ENCODE results near the gene C17orf75. TPM values are rescaled to one million over a fixed set of nuclear protein-coding genes. Genes with fewer than 3 reads are reported as not detected.

Gene C17orf75
- total and polyA plus RNA-seq, 9 donors = 13.4 to 23.8 (median 22.6) TPM

- intact Hi-C loops (cut with DNase I) = no loop called here
- Histone ChIP-seq H3K4me3 (no peak overlapping the region), H3K27me3 (no peaks in the 10 kb centered on the region), H3K4me1 (ENCODE audit: insufficient read depth) (no peaks in the 10 kb centered on the region), H3K9me3 (no peaks in the 10 kb centered on the region), H3K36me3 (no peaks in the 10 kb centered on the region), H3K27ac (no peak overlapping the region)
- WGBS, 3 donors = 90 to 96% (median 94%) methylated on average over 10 of the region's 10 CpGs
- no peak for DNase-seq
- no peak for TF ChIP-seq CTCF (IDR thresholded peaks at IDR 0.05)
- TF ChIP-seq EP300 (IDR thresholded peaks at IDR 0.05) = no peak
- TF ChIP-seq POLR2A (IDR thresholded peaks at IDR 0.05) = no peak
Measured at GRCh38 chr17:32287804-32288511, 54.0 kb downstream of the C17orf75 start.

- Histone ChIP-seq H3K4me1 (ENCODE audit: insufficient read depth) (no peaks in the 10 kb centered on the region), H3K9me3 (no peaks in the 10 kb centered on the region), H3K36me3 (no peaks in the 10 kb centered on the region), H3K4me3 (no peak overlapping the region), H3K27ac (no peak overlapping the region), H3K27me3 (no peaks in the 10 kb centered on the region)
- no peak for DNase-seq
- no peak for TF ChIP-seq POLR2A (IDR thresholded peaks at IDR 0.05)
- no peak for TF ChIP-seq EP300 (IDR thresholded peaks at IDR 0.05)
- TF ChIP-seq CTCF (IDR thresholded peaks at IDR 0.05) = no peak
- 83 to 86% (median 84%) methylated on average over 5 of the region's 5 CpGs for WGBS, 3 donors
- intact Hi-C loops (cut with DNase I) = no loop called here
Measured at GRCh38 chr17:32286518-32286900, 55.5 kb downstream of the C17orf75 start.

GRCh38 chr17:32285746-32286517 lies 56.0 kb downstream of the C17orf75 start:
- WGBS, 3 donors = 78 to 88% (median 84%) methylated on average over 9 of the region's 9 CpGs
- TF ChIP-seq POLR2A (IDR thresholded peaks at IDR 0.05) = no peak
- TF ChIP-seq EP300 (IDR thresholded peaks at IDR 0.05) = no peak
- no peak for TF ChIP-seq CTCF (IDR thresholded peaks at IDR 0.05)

GRCh38 chr17:32285306-32285705 lies 56.7 kb downstream of the C17orf75 start:
- WGBS, 3 donors = 90 to 94% (median 93%) methylated on average over 8 of the region's 8 CpGs
- Histone ChIP-seq H3K9me3 (no peaks in the 10 kb centered on the region), H3K27ac (no peak overlapping the region), H3K4me1 (ENCODE audit: insufficient read depth) (no peaks in the 10 kb centered on the region), H3K4me3 (no peak overlapping the region), H3K36me3 (no peaks in the 10 kb centered on the region), H3K27me3 (no peaks in the 10 kb centered on the region)
- intact Hi-C loops (cut with DNase I) = no loop called here
- TF ChIP-seq EP300 (IDR thresholded peaks at IDR 0.05) (no peak), CTCF (IDR thresholded peaks at IDR 0.05) (no peak), POLR2A (IDR thresholded peaks at IDR 0.05) (no peak)
- DNase-seq = no peak

More at GRCh38 chr17:32285746-32286517, 56.0 kb downstream of the C17orf75 start:
- intact Hi-C loops (cut with DNase I) = no loop called here
- Histone ChIP-seq H3K9me3 (no peaks in the 10 kb centered on the region), H3K4me3 (no peak overlapping the region), H3K27me3 (no peaks in the 10 kb centered on the region), H3K27ac (no peak overlapping the region), H3K4me1 (ENCODE audit: insufficient read depth) (no peaks in the 10 kb centered on the region), H3K36me3 (no peaks in the 10 kb centered on the region)
- no peak for DNase-seq
